HG02678 (cell line): Measurements from ENCODE around the gene CHRNB2.

Source experiments
- ATAC-seq: cut with Tn5 transposase; IDR thresholded peaks from one replicate; pipeline ENCODE4 v1.9.1; 2021; ENCODE audit warnings: mild to moderate bottlenecking, moderate library complexity; ENCODE audit not compliant: unreplicated experiment

Gene CHRNB2

GRCh38 chr1:154629061-154629674, 61.6 kb downstream of the CHRNB2 start:
- no peak for ATAC-seq
